ENCODE results near the gene COA8. TPM values are rescaled to one million over a fixed set of nuclear protein-coding genes. Genes with fewer than 3 reads are reported as not detected.

COA8 gene
- total and polyA plus RNA-seq, 9 of the 15 experiments (the other 6 are each of a cell fraction or from before 2014, with no cell fraction given), result 5.0 to 35.3 (median 25.7) TPM

- TF ChIP-seq SNAPC5 (CRISPR knock-in tag; IDR thresholded peaks at IDR 0.05), result no peak
- TF ChIP-seq ZNF507 (tag; conservative IDR thresholded peaks at IDR 0.05), result no peak
- TF ChIP-seq SP1 (CRISPR knock-in tag; IDR thresholded peaks at IDR 0.05), result no peak
Observed at GRCh38 chr14:103578401-103579075, 15.8 kb downstream of the COA8 start (continued).

- BruUV-seq (replicated peaks), result no TSS peak
- no peak overlapping the region for H3K4me3 ChIP-seq
- H3K27ac ChIP-seq (ENCODE audit: extremely low read depth, low read depth, low read length), result no peak overlapping the region
- no peak overlapping the region for H3K4me2 ChIP-seq (ENCODE audit: insufficient read depth, low read length)
- no peak for FAIRE-seq
- intact Hi-C loops (cut with micrococcal nuclease), result no loop called here
- no peaks in the 10 kb centered on the region for H3K9me3 ChIP-seq (replicated peaks; ENCODE audit: control insufficient read depth, insufficient read depth, low read depth, low read length)
- H2AFZ ChIP-seq (ENCODE audit: low read depth, low read length), result no peak overlapping the region
- CTCF ChIA-PET (ENCODE audit: low intra/inter-chr PET ratio), result no interaction called here
- no peak for ATAC-seq
- H3K9ac ChIP-seq (ENCODE audit: insufficient read depth in 1 of 2, low read depth in 2 of 2, low read length in 2 of 2), result no peak overlapping the region
- WGBS (ENCODE audit: insufficient coverage, low coverage, missing lambda C conversion rate), result 67% methylated on average over 11 of the region's 11 CpGs
- no peaks in the 10 kb centered on the region for H3K4me1 ChIP-seq (replicated peaks in 1 of 2; ENCODE audit: control insufficient read depth in 2 of 2, insufficient read depth in 2 of 2, low read length in 2 of 2)
- H3K27me3 ChIP-seq (ENCODE audit: control insufficient read depth in 2 of 2, insufficient read depth in 2 of 2, low read length in 2 of 2), result no peaks in the 10 kb centered on the region
- in situ Hi-C loops (cut with MboI), result no loop called here
- H3K79me2 ChIP-seq (ENCODE audit: control insufficient read depth, insufficient read depth, low read length), result no peaks in the 10 kb centered on the region
- no peaks in the 10 kb centered on the region for H3K9me1 ChIP-seq (ENCODE audit: control insufficient read depth, insufficient read depth, low read length)
- no peak for DNase-seq (ENCODE audit: extremely low read depth in 1 of 4, low spot score in 3 of 4)
- 0 out of 2 replicates have a peak, but pooled peaks cover 7% of the 10 kb centered on the region for H4K20me1 ChIP-seq (replicated peaks; ENCODE audit: control insufficient read depth, insufficient read depth, low read length)
- peaks cover 15% of the 10 kb centered on the region; the same call in 1 of the 3 replicates for H3K36me3 ChIP-seq (ENCODE audit: control insufficient read depth, insufficient read depth, low read length)
- POLR2A ChIA-PET, result no interaction called here
- TF ChIP-seq ZC3H8 (IDR thresholded peaks at IDR 0.05), result no peak
- TF ChIP-seq KAT2B (IDR thresholded peaks at IDR 0.05; ENCODE audit: low read depth, low read length), result no peak
- no peak for TF ChIP-seq ID3 (CRISPR knock-in tag; IDR thresholded peaks at IDR 0.05)
- no peak for TF ChIP-seq ID3 (tag; IDR thresholded peaks at IDR 0.05)
- TF ChIP-seq TARDBP (IDR thresholded peaks at IDR 0.05), result no peak
- no peak for TF ChIP-seq HOMEZ (CRISPR knock-in tag; IDR thresholded peaks at IDR 0.05)
- no peak for TF ChIP-seq BRF1 (IDR thresholded peaks at IDR 0.05; ENCODE audit: borderline replicate concordance, extremely low read depth, insufficient read length)
- TF ChIP-seq SLC30A9 (CRISPR knock-in tag; IDR thresholded peaks at IDR 0.05), result no peak
- no peak for TF ChIP-seq HMGN3 (IDR thresholded peaks at IDR 0.05; ENCODE audit: borderline replicate concordance, extremely low read depth, insufficient read length, low read depth, low read length)
- no peak for TF ChIP-seq ZNF384 (IDR thresholded peaks at IDR 0.05; ENCODE audit: low read depth, low read length)
- TF ChIP-seq ZBTB34 (CRISPR knock-in tag; IDR thresholded peaks at IDR 0.05), result no peak
- no peak for TF ChIP-seq RNF219 (CRISPR knock-in tag; IDR thresholded peaks at IDR 0.05)
Observed at GRCh38 chr14:103581206-103581605, 18.4 kb downstream of the COA8 start.
